Measurements from ENCODE around the gene NOX4. TPM values are rescaled to one million over a fixed set of nuclear protein-coding genes. Genes with fewer than 3 reads are reported as not detected.
"Not testable (repeated sequence)": the region's sequence is repeated elsewhere in the genome, so short reads cannot be mapped to it uniquely, and the experiment has no call there.

Gene NOX4
- total RNA-seq, 4 donors from 2014 or later, result 0.26 to 2.3 TPM; not detected in 2

GRCh38 chr11:89437317-89437716 lies 53.9 kb downstream of the NOX4 start:
- H3K27me3 ChIP-seq, result no peaks in the 10 kb centered on the region
- no peaks in the 10 kb centered on the region for H3K4me1 ChIP-seq
- H3K36me3 ChIP-seq, result no peaks in the 10 kb centered on the region
- intact Hi-C loops (cut with DNase I), result no loop called here
- no peaks in the 10 kb centered on the region for H3K9me3 ChIP-seq
- 67 to 83% methylated on average over 1 of the region's 1 CpG for WGBS, 2 donors
- H3K4me3 ChIP-seq, result no peak overlapping the region
- no peak for DNase-seq
- TF ChIP-seq CTCF (IDR thresholded peaks at IDR 0.05) (no peak), POLR2A (IDR thresholded peaks at IDR 0.05) (no peak)
- H3K27ac ChIP-seq, result no peak overlapping the region

- no peak overlapping the region for H3K4me3 ChIP-seq
- no peaks in the 10 kb centered on the region for H3K27me3 ChIP-seq
- no peaks in the 10 kb centered on the region for H3K36me3 ChIP-seq
- WGBS, 2 donors, result 8 to 17% methylated on average over 3 of the region's 3 CpGs
- no peak for TF ChIP-seq CTCF (IDR thresholded peaks at IDR 0.05)
- no peak for TF ChIP-seq POLR2A (IDR thresholded peaks at IDR 0.05)
- H3K27ac ChIP-seq, result no peak overlapping the region
- intact Hi-C loops (cut with DNase I), result no loop called here
- no peak for DNase-seq
- no peaks in the 10 kb centered on the region for H3K4me1 ChIP-seq
- H3K9me3 ChIP-seq, result no peaks in the 10 kb centered on the region
These were observed 55.1 kb downstream of the NOX4 start for GRCh38 chr11:89436071-89436470.

- no peak for TF ChIP-seq POLR2A (IDR thresholded peaks at IDR 0.05)
- no peak for TF ChIP-seq CTCF (IDR thresholded peaks at IDR 0.05)
- H3K9me3 ChIP-seq, result no peaks in the 10 kb centered on the region
- intact Hi-C loops (cut with DNase I), result no loop called here
- no peak overlapping the region for H3K27ac ChIP-seq
- no peak for DNase-seq
- no peaks in the 10 kb centered on the region for H3K36me3 ChIP-seq
- H3K27me3 ChIP-seq, result no peaks in the 10 kb centered on the region
- WGBS, 2 donors, result 77 to 83% methylated on average over 1 of the region's 1 CpG
- no peak overlapping the region for H3K4me3 ChIP-seq
- H3K4me1 ChIP-seq, result no peaks in the 10 kb centered on the region
These were observed 57.9 kb downstream of the NOX4 start for GRCh38 chr11:89433278-89433677.

GRCh38 chr11:89432182-89432581 lies 59.0 kb downstream of the NOX4 start:
- WGBS, 2 donors, result 73 to 94% methylated on average over 3 of the region's 3 CpGs

GRCh38 chr11:89426501-89426900 lies 64.7 kb downstream of the NOX4 start:
- intact Hi-C loops (cut with DNase I); H3K27me3 ChIP-seq; H3K9me3 ChIP-seq; H3K36me3 ChIP-seq; H3K4me3 ChIP-seq; DNase-seq; H3K4me1 ChIP-seq; H3K27ac ChIP-seq: not testable (repeated sequence)
- WGBS, 2 donors, result 76 to 77% methylated on average over 5 to 6 of the region's 7 CpGs

More at GRCh38 chr11:89432182-89432581, 59.0 kb downstream of the NOX4 start:
- H3K27me3 ChIP-seq; H3K27ac ChIP-seq; H3K36me3 ChIP-seq; H3K9me3 ChIP-seq; intact Hi-C loops (cut with DNase I); DNase-seq; H3K4me1 ChIP-seq; H3K4me3 ChIP-seq: not testable (repeated sequence)

- H3K4me1 ChIP-seq, result no peaks in the 10 kb centered on the region
- no peaks in the 10 kb centered on the region for H3K9me3 ChIP-seq
- TF ChIP-seq POLR2A (IDR thresholded peaks at IDR 0.05) (no peak), CTCF (IDR thresholded peaks at IDR 0.05) (no peak)
- intact Hi-C loops (cut with DNase I), result no loop called here
- no peaks in the 10 kb centered on the region for H3K27me3 ChIP-seq
- no peak overlapping the region for H3K4me3 ChIP-seq
- no peak for DNase-seq
- 51 to 54% methylated on average over 2 of the region's 2 CpGs for WGBS, 2 donors
- no peaks in the 10 kb centered on the region for H3K36me3 ChIP-seq
- no peak overlapping the region for H3K27ac ChIP-seq
These were observed 69.5 kb downstream of the NOX4 start for GRCh38 chr11:89421718-89422117.

Measured in esophagus squamous epithelium (tissue), 5 donors.